Neuronal stem cell (in vitro differentiated cells): ENCODE results near the gene RAB3C.
"Not testable (repeated sequence)": the region's sequence is repeated elsewhere in the genome, so short reads cannot be mapped to it uniquely, and the experiment has no call there.

Experiments used
- DNase-seq: peaks from one replicate; pipeline ENCODE4 v3.0.0-alpha.2; 2013; ENCODE audit warnings: low spot score
- H2AFZ ChIP-seq: one replicate; pipeline ENCODE4 v1.6.1; 2013; ENCODE audit warnings: mild to moderate bottlenecking, low read length, inconsistent platforms
- H2AK5ac ChIP-seq: 2 replicates; pipeline ENCODE4 v1.6.1; 2013; ENCODE audit warnings: low read depth, mild to moderate bottlenecking, inconsistent platforms, low read length, moderate library complexity, mixed read lengths
- H2BK120ac ChIP-seq: 2 replicates; pipeline ENCODE4 v1.6.1; 2013; ENCODE audit warnings: low read depth, mild to moderate bottlenecking, inconsistent platforms, low read length, moderate library complexity, mixed read lengths
- H2BK12ac ChIP-seq: one replicate; pipeline ENCODE4 v1.6.1; 2013; ENCODE audit warnings: low read length, inconsistent platforms
- H2BK15ac ChIP-seq: 2 replicates; pipeline ENCODE4 v1.6.1; 2013; ENCODE audit warnings: mild to moderate bottlenecking, low read length, inconsistent platforms, mixed read lengths
- H2BK5ac ChIP-seq: one replicate; pipeline ENCODE4 v1.6.1; 2013; ENCODE audit warnings: inconsistent platforms, mild to moderate bottlenecking, low read length, moderate library complexity
- H3K14ac ChIP-seq: one replicate; pipeline ENCODE4 v1.6.1; 2013; ENCODE audit warnings: low read length, inconsistent platforms
- H3K18ac ChIP-seq: 2 replicates; pipeline ENCODE4 v1.6.1; 2013; ENCODE audit warnings: low read length, inconsistent platforms
- H3K23ac ChIP-seq: 2 replicates; pipeline ENCODE4 v1.6.1; 2013; ENCODE audit warnings: low read depth, mild to moderate bottlenecking, mixed read lengths, low read length, inconsistent platforms; ENCODE audit not compliant: poor library complexity
- H3K27ac ChIP-seq: replicated peaks from 3 replicates; pipeline ENCODE4 v1.5.1; 2013; ENCODE audit warnings: low read length, inconsistent platforms
- H3K27me3 ChIP-seq, 3 experiments: 2 replicates each; pipeline ENCODE4 v1.6.1; 2013; ENCODE audit warnings: low read length in 3 of 3, mild to moderate bottlenecking in 2 of 3, inconsistent platforms in 1 of 3, low read depth in 1 of 3, mixed read lengths in 1 of 3, moderate library complexity in 1 of 3; ENCODE audit not compliant: control insufficient read depth in 3 of 3, insufficient read depth in 3 of 3
- H3K36me3 ChIP-seq, 2 donors: replicated peaks in 1 of 2; 2 replicates each; pipeline ENCODE4 v1.6.1; 2013; ENCODE audit warnings: low read length in 2 of 2; ENCODE audit not compliant: control insufficient read depth in 2 of 2, insufficient read depth in 2 of 2
- H3K4ac ChIP-seq: 2 replicates; pipeline ENCODE4 v1.6.1; 2013; ENCODE audit warnings: inconsistent platforms, mild to moderate bottlenecking, low read length, moderate library complexity
- H3K4me1 ChIP-seq, 2 donors: 1 replicate in 1 of 2; 2 replicates in 1 of 2; pipeline ENCODE4 v1.6.1; 2013; ENCODE audit warnings: low read length in 2 of 2, low read depth in 1 of 2; ENCODE audit not compliant: control insufficient read depth in 2 of 2, insufficient read depth in 1 of 2
- H3K4me2 ChIP-seq: one replicate; pipeline ENCODE4 v1.6.1; 2013; ENCODE audit warnings: mild to moderate bottlenecking, low read length, inconsistent platforms; ENCODE audit not compliant: insufficient read depth, poor library complexity, severe bottlenecking
- H3K4me3 ChIP-seq, 2 donors: 2 replicates each; pipeline ENCODE4 v1.5.1; 2013; ENCODE audit warnings: low read length in 2 of 2, mild to moderate bottlenecking in 2 of 2, inconsistent platforms in 1 of 2, moderate library complexity in 1 of 2
- H3K79me1 ChIP-seq: one replicate; pipeline ENCODE4 v1.6.1; 2013; ENCODE audit warnings: low read depth, mild to moderate bottlenecking, inconsistent platforms, low read length, moderate library complexity
- H3K9ac ChIP-seq: one replicate; pipeline ENCODE4 v1.6.1; 2013; ENCODE audit warnings: mild to moderate bottlenecking, low read depth, low read length, inconsistent platforms; ENCODE audit not compliant: poor library complexity
- H3K9me3 ChIP-seq, 2 donors: replicated peaks in 1 of 2; 2 replicates each; pipeline versions ENCODE3 to v1.6.1; 2013; ENCODE audit warnings: low read length in 2 of 2, mild to moderate bottlenecking in 2 of 2, inconsistent platforms in 1 of 2, low read depth in 1 of 2, mixed read lengths in 1 of 2, moderate library complexity in 1 of 2; ENCODE audit not compliant: control insufficient read depth in 2 of 2, insufficient read depth in 1 of 2
- H4K8ac ChIP-seq: one replicate; pipeline ENCODE4 v1.6.1; 2013; ENCODE audit warnings: low read depth, mild to moderate bottlenecking, inconsistent platforms, low read length, moderate library complexity
- H4K91ac ChIP-seq: one replicate; pipeline ENCODE4 v1.6.1; 2013; ENCODE audit warnings: low read length, low read depth, mild to moderate bottlenecking, inconsistent platforms; ENCODE audit not compliant: poor library complexity
- WGBS, 2 donors: extraction: QIAGEN DNeasy Blood & Tissue Kit; methylation state at CpG; one replicate each; pipeline ENCODE4 v1.1.7; 2013; ENCODE audit warnings: missing lambda C conversion rate in 2 of 2, mixed read lengths in 1 of 2; ENCODE audit not compliant: insufficient read length in 2 of 2, insufficient replicate concordance in 1 of 2; ENCODE audit errors: extremely low coverage in 2 of 2; 5-methylcytosine and 5-hydroxymethylcytosine counted together

The RAB3C gene

DNA sequence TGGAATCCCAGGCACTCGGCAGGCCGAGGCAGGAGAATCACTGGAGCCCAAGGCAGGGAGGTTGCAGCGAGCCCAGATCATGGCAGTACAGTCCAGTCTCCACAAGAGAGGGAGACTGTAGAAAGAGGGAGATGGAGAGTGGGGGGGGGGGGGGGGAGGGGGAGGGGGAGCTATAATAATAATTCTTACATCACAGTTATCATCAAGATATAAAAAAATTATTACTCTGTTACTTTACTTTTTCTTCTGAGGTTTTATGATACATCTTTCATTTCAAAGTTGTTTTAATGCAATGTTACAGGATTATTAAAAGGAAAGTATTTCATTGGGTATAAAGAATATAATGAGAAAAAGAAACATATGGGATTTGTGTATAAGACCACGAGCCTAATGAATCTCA is 17.8 kb upstream of the RAB3C start:
- H2BK120ac ChIP-seq = no peak overlapping the region
- no peaks in the 10 kb centered on the region for H3K79me1 ChIP-seq
- no peak overlapping the region for H2BK15ac ChIP-seq
- no peak overlapping the region for H4K91ac ChIP-seq
- H3K4ac ChIP-seq = no peak overlapping the region
- H3K27ac ChIP-seq = no peak overlapping the region
- no peak overlapping the region for H3K18ac ChIP-seq
- H2AFZ ChIP-seq = no peak overlapping the region
- H4K8ac ChIP-seq = no peak overlapping the region
- no peak overlapping the region for H2BK5ac ChIP-seq
- no peak overlapping the region for H3K4me3 ChIP-seq
- no peak overlapping the region for H3K9ac ChIP-seq
- H3K14ac ChIP-seq = no peak overlapping the region
- H3K27me3 ChIP-seq = peaks cover 0 to 2% (median 0%) of the 10 kb centered on the region in 3 experiments
- H3K4me2 ChIP-seq = no peak overlapping the region
- no peaks in the 10 kb centered on the region for H3K36me3 ChIP-seq
- H2BK12ac ChIP-seq = no peak overlapping the region
- no peaks in the 10 kb centered on the region for H3K4me1 ChIP-seq
- no peak overlapping the region for H2AK5ac ChIP-seq
- H3K9me3 ChIP-seq = no peaks in the 10 kb centered on the region
- no peak for DNase-seq
- WGBS, 2 donors = no CpG with 5 or more reads among the region's 4 CpGs
- no peak overlapping the region for H3K23ac ChIP-seq

- H4K8ac ChIP-seq = no peak overlapping the region
- WGBS, 2 donors = no CpG with 5 or more reads among the region's 2 CpGs
Measured at GRCh38 chr5:58571501-58571900, 11.4 kb upstream of the RAB3C start.

GRCh38 chr5:58572973-58573372 is 9.9 kb upstream of the RAB3C start:
- not testable (repeated sequence) for H2BK5ac ChIP-seq, H3K4me1 ChIP-seq, H3K4me2 ChIP-seq, H3K9ac ChIP-seq, H3K27ac ChIP-seq, H3K36me3 ChIP-seq, H2BK12ac ChIP-seq, H2AK5ac ChIP-seq, H3K14ac ChIP-seq, H2BK120ac ChIP-seq, H4K8ac ChIP-seq, H3K9me3 ChIP-seq, H3K4ac ChIP-seq, H3K27me3 ChIP-seq, H3K79me1 ChIP-seq, H3K18ac ChIP-seq, DNase-seq, H4K91ac ChIP-seq, H2AFZ ChIP-seq, H3K4me3 ChIP-seq, H3K23ac ChIP-seq, H2BK15ac ChIP-seq
- WGBS, 2 donors = no CpG with 5 or more reads among the region's 5 CpGs

More at GRCh38 chr5:58571501-58571900, 11.4 kb upstream of the RAB3C start:
- no peak overlapping the region for H2AK5ac ChIP-seq
- H4K91ac ChIP-seq = no peak overlapping the region
- H3K4ac ChIP-seq = no peak overlapping the region
- H3K9ac ChIP-seq = no peak overlapping the region
- no peak overlapping the region for H3K14ac ChIP-seq
- H2BK15ac ChIP-seq = no peak overlapping the region
- no peak overlapping the region for H3K4me2 ChIP-seq
- no peak overlapping the region for H2AFZ ChIP-seq
- H3K18ac ChIP-seq = no peak overlapping the region
- H2BK12ac ChIP-seq = no peak overlapping the region
- H3K36me3 ChIP-seq = no peaks in the 10 kb centered on the region
- H3K27ac ChIP-seq = no peak overlapping the region
- no peaks in the 10 kb centered on the region for H3K79me1 ChIP-seq
- no peak overlapping the region for H3K4me3 ChIP-seq
- H3K9me3 ChIP-seq = peaks cover 0 to 1% of the 10 kb centered on the region in 2 donors
- H2BK120ac ChIP-seq = no peak overlapping the region
- H2BK5ac ChIP-seq = no peak overlapping the region
- no peak overlapping the region for H3K23ac ChIP-seq
- H3K4me1 ChIP-seq = no peaks in the 10 kb centered on the region
- peaks cover 0 to 2% (median 0%) of the 10 kb centered on the region in 3 experiments for H3K27me3 ChIP-seq
- no peak for DNase-seq

GRCh38 chr5:58579781-58580180 is 3.1 kb upstream of the RAB3C start:
- no peak overlapping the region for H2BK12ac ChIP-seq
- no peak overlapping the region for H4K91ac ChIP-seq
- no peak overlapping the region for H4K8ac ChIP-seq
- no peak overlapping the region for H2BK15ac ChIP-seq
- no peaks in the 10 kb centered on the region for H3K9me3 ChIP-seq
- H3K18ac ChIP-seq = no peak overlapping the region
- no peak overlapping the region for H3K27ac ChIP-seq
- DNase-seq = no peak
- no peaks in the 10 kb centered on the region for H3K36me3 ChIP-seq
- H3K14ac ChIP-seq = no peak overlapping the region
- H3K9ac ChIP-seq = no peak overlapping the region
- no peak overlapping the region for H3K4me2 ChIP-seq
- no peak overlapping the region for H2BK120ac ChIP-seq
- no peak overlapping the region for H3K4me3 ChIP-seq
- no peak overlapping the region for H3K23ac ChIP-seq
- WGBS, 2 donors = no CpG with 5 or more reads among the region's 4 CpGs
- no peaks in the 10 kb centered on the region for H3K79me1 ChIP-seq
- H2AK5ac ChIP-seq = no peak overlapping the region
- no peak overlapping the region for H3K4ac ChIP-seq
- peaks cover 2 to 9% of the 10 kb centered on the region in 2 donors for H3K4me1 ChIP-seq
- H3K27me3 ChIP-seq = peaks cover 0 to 14% (median 6%) of the 10 kb centered on the region in 3 experiments
- H2AFZ ChIP-seq = no peak overlapping the region
- no peak overlapping the region for H2BK5ac ChIP-seq
